ENCODE data around the gene TRABD2B. TPM values are rescaled to one million over a fixed set of nuclear protein-coding genes. Genes with fewer than 3 reads are reported as not detected.

TRABD2B gene
- total RNA-seq, 1 experiment from 2014 or later: 0.05 TPM

- no peak for TF ChIP-seq YY1 (IDR thresholded peaks at IDR 0.05; ENCODE audit: extremely low read depth, insufficient replicate concordance, low read depth, low read length)
- no peak for TF ChIP-seq ELF1 (IDR thresholded peaks at IDR 0.05; ENCODE audit: borderline replicate concordance, low read depth)
- no peak for TF ChIP-seq POLR2A (IDR thresholded peaks at IDR 0.05; ENCODE audit: borderline replicate concordance, extremely low read depth, insufficient read depth, insufficient read length)
Measured at GRCh38 chr1:47717341-47717740, 279.8 kb downstream of the TRABD2B start (continued).

- ATAC-seq (no peak), DNase-seq (ENCODE audit: low read depth, low spot score) (no peak)
- H3K79me2 ChIP-seq (ENCODE audit: insufficient read depth, low read length): no peaks in the 10 kb centered on the region
- H3K9ac ChIP-seq (ENCODE audit: low read length): no peak overlapping the region
- no peak for TF ChIP-seq SRF (IDR thresholded peaks at IDR 0.05; ENCODE audit: low read depth)
- H4K20me1 ChIP-seq (ENCODE audit: insufficient read depth): no peaks in the 10 kb centered on the region
- intact Hi-C loops (cut with micrococcal nuclease): loop anchor here (5.0 kb wide), 1 partner anchor 537 kb away; no protein-coding TSS in a partner anchor
- peaks cover 55% of the 10 kb centered on the region for H3K27me3 ChIP-seq (ENCODE audit: insufficient read depth, low read length)
- H3K4me2 ChIP-seq (ENCODE audit: low read length): no peak overlapping the region
- CTCF ChIA-PET: no interaction called here
- H3K4me1 ChIP-seq (ENCODE audit: control insufficient read depth in 1 of 2, insufficient read depth in 2 of 2, low read length in 2 of 2): peaks cover 0 to 14% of the 10 kb centered on the region in 2 experiments; a peak in 1 of 4 replicates
- POLR2A ChIA-PET: no interaction called here
- no peak overlapping the region for H3K4me3 ChIP-seq (replicated peaks in 1 of 2; ENCODE audit: low read depth in 1 of 2, low read length in 2 of 2)
- RAD21 ChIA-PET (ENCODE audit: low non-redundant PET in 1 of 2, low total read pairs in 2 of 2, uncharacterized antibody in 2 of 2, unreplicated experiment in 2 of 2): no interaction called here
- H3K9me2 ChIP-seq (ENCODE audit: insufficient read depth): no peaks in the 10 kb centered on the region
- no peak overlapping the region for H2AFZ ChIP-seq (ENCODE audit: low read depth, low read length, poor library complexity, severe bottlenecking)
- BruUV-seq (replicated peaks): no TSS peak
- no peak overlapping the region for H3K27ac ChIP-seq (ENCODE audit: low read depth, low read length)
- H3K36me3 ChIP-seq (ENCODE audit: control insufficient read depth in 1 of 2, insufficient read depth in 2 of 2, low read length in 2 of 2): no peaks in the 10 kb centered on the region
- H3K9me3 ChIP-seq (ENCODE audit: control insufficient read depth in 1 of 2, insufficient read depth in 1 of 2, low read depth in 1 of 2, low read length in 2 of 2): no peaks in the 10 kb centered on the region
Measured at GRCh38 chr1:47713975-47714767, 283.0 kb downstream of the TRABD2B start.

GRCh38 chr1:47713333-47713953, 283.7 kb downstream of the TRABD2B start:
- H3K27ac ChIP-seq (ENCODE audit: low read depth, low read length): no peak overlapping the region
- no peak overlapping the region for H3K9ac ChIP-seq (ENCODE audit: low read length)
- intact Hi-C loops (cut with micrococcal nuclease): loop anchor here (5.0 kb wide), 1 partner anchor 536 kb away; no protein-coding TSS in a partner anchor
- H4K20me1 ChIP-seq (ENCODE audit: insufficient read depth): no peaks in the 10 kb centered on the region
- H3K79me2 ChIP-seq (ENCODE audit: insufficient read depth, low read length): no peaks in the 10 kb centered on the region
- no peak overlapping the region for H2AFZ ChIP-seq (ENCODE audit: low read depth, low read length, poor library complexity, severe bottlenecking)
- peaks cover 55% of the 10 kb centered on the region for H3K27me3 ChIP-seq (ENCODE audit: insufficient read depth, low read length)
- H3K9me3 ChIP-seq (ENCODE audit: control insufficient read depth in 1 of 2, insufficient read depth in 1 of 2, low read depth in 1 of 2, low read length in 2 of 2): no peaks in the 10 kb centered on the region
- no peak for DNase-seq (ENCODE audit: low read depth, low spot score)
- no peak for ATAC-seq
- no peaks in the 10 kb centered on the region for H3K36me3 ChIP-seq (ENCODE audit: control insufficient read depth in 1 of 2, insufficient read depth in 2 of 2, low read length in 2 of 2)
- peaks cover 0 to 18% of the 10 kb centered on the region in 2 experiments; a peak in 1 of 4 replicates for H3K4me1 ChIP-seq (ENCODE audit: control insufficient read depth in 1 of 2, insufficient read depth in 2 of 2, low read length in 2 of 2)
- H3K4me3 ChIP-seq (replicated peaks in 1 of 2; ENCODE audit: low read depth in 1 of 2, low read length in 2 of 2): no peak overlapping the region
- ChIA-PET CTCF (interaction anchor here (1.4 to 5.3 kb wide), 2 partner anchors 13 to 277 kb away, joined by 3 to 75 read pairs; partner anchors contain the start of gene FOXD2), POLR2A (no interaction called here), RAD21 (ENCODE audit: low non-redundant PET in 1 of 2, low total read pairs in 2 of 2, uncharacterized antibody in 2 of 2, unreplicated experiment in 2 of 2) (no interaction called here)
- H3K9me2 ChIP-seq (ENCODE audit: insufficient read depth): no peaks in the 10 kb centered on the region
- H3K4me2 ChIP-seq (ENCODE audit: low read length): no peak overlapping the region
- no TSS peak for BruUV-seq (replicated peaks)
- TF ChIP-seq POLR2AphosphoS5 (IDR thresholded peaks at IDR 0.05; ENCODE audit: low read depth, low read length) (no peak), SRF (IDR thresholded peaks at IDR 0.05; ENCODE audit: low read depth) (no peak), EZH2phosphoT487 (IDR thresholded peaks at IDR 0.05; ENCODE audit: borderline replicate concordance) (no peak), FOSL1 (IDR thresholded peaks at IDR 0.05; ENCODE audit: low read depth) (no peak), SIN3A (IDR thresholded peaks at IDR 0.05; ENCODE audit: low read depth) (no peak), EGR1 (IDR thresholded peaks at IDR 0.05; ENCODE audit: low read depth) (no peak), REST (IDR thresholded peaks at IDR 0.05; ENCODE audit: low read depth) (no peak), ZFX (IDR thresholded peaks at IDR 0.05) (no peak), RAD21 (IDR thresholded peaks at IDR 0.05; ENCODE audit: low read depth) (no peak), CEBPB (IDR thresholded peaks at IDR 0.05; ENCODE audit: low read depth) (no peak), ZNF274 (IDR thresholded peaks at IDR 0.05; ENCODE audit: low read depth, low read length) (no peak), MAX (IDR thresholded peaks at IDR 0.05) (no peak)

Measured in HCT116 (cell line).